EH (cell line): ENCODE measurements around the gene CBX3.
"Not testable (repeated sequence)": the region's sequence is repeated elsewhere in the genome, so short reads cannot be mapped to it uniquely, and the experiment has no call there.

Experiments
- DNase-seq: peaks from one replicate; pipeline ENCODE4 v3.0.0-alpha.2; 2015; ENCODE audit warnings: low read depth

CBX3 gene

DNA sequence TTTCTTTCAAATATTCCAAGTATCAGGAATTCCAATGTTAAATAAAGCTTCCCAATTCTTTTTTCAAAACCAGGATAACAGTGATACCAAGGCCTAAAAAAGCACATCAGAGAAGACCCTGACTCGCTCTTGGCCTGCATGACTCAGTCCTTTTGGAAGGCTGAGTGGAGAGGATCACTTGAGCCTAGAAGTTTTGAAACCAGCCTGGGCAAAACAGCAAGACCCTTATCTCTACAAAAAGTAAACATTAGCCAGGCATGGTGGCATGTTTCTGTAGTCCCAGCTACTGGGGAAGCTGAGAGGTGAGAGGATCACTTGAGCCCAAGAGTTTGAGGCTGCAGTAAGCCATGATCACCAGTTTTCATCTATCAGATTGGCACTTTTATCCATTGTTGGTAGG, 30.9 kb upstream of the CBX3 start:
- DNase-seq: no peak

DNA sequence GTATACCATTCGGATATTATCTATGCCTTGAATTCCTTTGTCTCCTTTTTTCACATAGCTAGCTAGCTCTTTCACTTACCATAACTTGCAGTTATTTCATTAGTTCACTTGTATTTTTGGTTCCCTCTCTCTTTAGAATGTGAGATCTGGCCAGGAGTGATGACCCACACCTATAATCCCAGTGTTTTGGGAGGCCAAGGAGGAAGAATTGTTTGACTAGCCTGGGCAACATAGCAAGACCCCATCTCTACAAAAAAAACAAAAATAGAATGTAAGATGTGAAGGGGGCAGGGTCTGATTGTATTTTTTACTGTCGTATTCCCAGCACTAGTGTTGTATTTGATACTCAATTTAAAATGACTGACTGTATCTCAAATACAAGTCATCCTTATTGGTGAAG, 29.9 kb upstream of the CBX3 start:
- DNase-seq: no peak

DNA sequence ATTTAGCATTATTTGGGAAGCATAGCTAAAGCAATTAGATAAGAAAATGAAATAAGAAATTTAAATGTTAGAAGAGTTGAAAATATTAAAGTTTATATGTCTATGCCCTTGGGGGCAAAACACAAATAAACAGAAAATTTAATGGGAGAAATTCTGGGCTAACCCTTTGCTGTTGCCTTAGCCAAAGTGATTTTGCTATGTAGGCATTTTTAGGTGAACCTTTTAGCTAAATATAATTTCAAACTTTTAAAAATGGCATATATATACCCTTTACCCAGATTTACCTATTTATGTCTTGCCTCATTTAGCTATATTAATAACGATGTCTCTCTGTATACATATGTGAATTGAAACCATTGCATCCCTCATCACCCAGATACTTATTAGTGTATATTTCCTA, 29.5 kb upstream of the CBX3 start:
- DNase-seq: no peak

DNA sequence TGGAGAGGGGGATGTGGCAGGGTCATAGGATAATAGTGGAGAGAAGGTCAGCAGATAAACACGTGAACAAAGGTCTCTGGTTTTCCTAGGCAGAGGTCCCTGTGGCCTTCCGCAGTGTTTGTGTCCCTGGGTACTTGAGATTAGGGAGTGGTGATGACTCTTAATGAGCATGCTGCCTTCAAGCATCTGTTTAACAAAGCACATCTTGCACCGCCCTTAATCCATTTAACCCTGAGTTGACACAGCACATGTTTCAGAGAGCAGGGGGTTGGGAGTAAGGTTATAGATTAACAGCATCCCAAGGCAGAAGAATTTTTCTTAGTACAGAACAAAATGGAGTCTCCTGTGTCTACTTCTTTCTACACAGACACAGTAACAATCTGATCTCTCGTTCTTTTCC, 25.6 kb upstream of the CBX3 start:
- not testable (repeated sequence) for DNase-seq

DNA sequence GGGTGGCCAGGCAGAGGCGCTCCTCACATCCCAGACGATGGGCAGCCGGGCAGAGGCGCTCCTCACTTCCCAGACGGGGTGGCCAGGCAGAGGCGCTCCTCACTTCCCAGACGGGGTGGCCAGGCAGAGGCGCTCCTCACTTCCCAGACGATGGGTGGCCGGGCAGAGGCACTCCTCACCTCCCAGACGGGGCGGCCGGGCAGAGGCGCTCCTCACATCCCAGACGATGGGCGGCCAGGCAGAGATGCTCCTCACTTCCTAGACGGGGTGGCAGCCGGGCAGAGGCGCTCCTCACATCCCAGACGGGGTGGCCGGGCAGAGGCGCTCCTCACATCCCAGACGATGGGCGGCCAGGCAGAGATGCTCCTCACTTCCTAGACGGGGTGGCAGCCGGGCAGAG, 24.8 kb upstream of the CBX3 start:
- DNase-seq: not testable (repeated sequence)

- not testable (repeated sequence) for DNase-seq
Observed at GRCh38 chr7:26177269-26177668, 24.3 kb upstream of the CBX3 start.

DNA sequence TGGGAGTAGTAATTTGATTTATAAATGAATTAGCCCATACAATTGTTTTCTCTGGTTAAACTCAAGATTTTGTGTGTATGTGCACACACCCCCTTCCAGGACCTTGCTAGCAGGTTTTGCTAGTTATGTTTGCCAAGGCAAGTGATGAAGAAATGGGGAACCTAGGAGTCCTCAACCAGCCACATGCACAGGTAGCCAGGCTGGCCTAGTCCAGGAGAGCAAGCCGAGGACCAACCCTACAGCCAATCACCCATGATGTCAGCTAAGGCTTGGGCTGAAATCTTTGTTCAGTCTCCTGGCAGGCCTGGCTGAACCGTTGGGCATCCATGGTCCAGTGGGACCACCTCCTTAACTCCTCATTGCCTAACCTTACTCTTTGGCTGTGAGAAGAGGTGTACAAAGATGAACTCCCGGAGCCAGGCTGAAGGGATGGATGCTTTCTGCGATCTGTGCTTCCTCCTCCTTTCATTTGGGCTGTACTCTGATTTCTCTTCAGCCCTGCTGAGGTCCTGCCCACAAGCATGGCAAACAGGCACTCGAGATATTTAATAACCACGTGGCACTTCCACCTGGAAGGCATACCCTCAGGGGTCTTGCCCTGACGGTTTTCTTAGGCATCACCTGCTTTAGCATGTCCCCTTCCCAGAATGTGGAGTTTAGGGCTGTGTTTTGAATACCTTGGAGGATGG, 23.1 kb upstream of the CBX3 start:
- no peak for DNase-seq

DNA sequence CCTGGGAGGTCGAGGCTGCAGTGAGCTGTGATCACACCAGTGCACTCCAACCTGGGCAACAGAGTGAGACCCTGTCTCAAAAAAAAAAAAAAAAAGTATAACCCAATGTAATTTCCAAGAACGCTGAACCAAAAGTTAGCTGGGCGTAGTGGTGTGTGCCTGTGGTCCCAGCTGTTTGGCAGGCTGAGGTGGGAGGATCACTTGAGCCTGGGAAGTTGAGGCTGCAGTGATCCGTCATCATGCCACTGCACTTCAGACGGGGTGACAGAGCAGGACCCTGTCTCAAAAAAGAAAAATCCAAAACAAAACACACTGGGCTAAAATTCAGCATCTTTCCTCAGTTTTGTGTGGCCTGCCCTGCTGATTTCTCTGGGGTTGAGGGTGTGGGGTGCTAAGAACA, 22.1 kb upstream of the CBX3 start:
- no peak for DNase-seq

- DNase-seq: no peak
Observed at GRCh38 chr7:26179826-26180497, 21.6 kb upstream of the CBX3 start.

- no peak for DNase-seq
Observed at GRCh38 chr7:26180792-26181198, 20.8 kb upstream of the CBX3 start.

- no peak for DNase-seq
Observed at GRCh38 chr7:26181474-26182227, 19.9 kb upstream of the CBX3 start.

DNA sequence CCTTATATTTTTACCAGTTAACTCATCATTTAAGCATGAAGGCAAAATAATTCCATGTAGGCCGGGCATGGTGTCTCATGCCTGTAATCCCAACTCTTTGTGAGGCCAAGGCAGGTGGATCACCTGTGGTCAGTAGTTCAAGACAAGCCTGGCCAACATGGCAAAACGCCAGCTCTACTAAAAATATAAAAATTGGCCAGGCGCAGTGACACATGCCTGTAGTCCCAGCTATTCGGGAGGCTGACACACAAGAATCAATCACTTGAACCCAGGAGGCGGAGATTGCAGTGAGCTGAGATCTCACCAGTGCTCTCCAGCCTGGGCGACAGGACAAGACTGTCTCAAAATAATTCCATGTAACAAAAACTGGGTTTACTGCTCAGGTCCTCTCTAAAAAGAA, 19.3 kb upstream of the CBX3 start:
- DNase-seq: no peak

DNA sequence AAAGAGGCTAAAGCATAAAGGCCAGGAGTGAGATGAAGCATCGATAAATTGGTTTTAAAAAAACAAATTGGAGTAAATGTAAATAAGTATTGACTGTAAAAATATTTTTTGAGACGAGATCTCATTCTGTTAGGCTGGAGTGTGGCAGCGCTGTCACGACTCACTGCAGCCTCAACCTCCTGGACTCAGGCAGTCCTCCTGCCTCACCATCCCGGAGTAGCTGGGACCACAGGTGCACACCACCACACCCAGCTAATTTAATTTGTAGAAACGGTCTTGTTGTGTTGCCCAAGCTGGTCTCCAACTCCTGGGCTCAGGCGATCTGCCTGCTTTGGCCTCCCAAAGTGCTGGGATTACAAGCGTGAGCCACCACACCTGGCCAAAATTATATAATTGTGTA, 18.8 kb upstream of the CBX3 start:
- DNase-seq: no peak

- DNase-seq: peak; percentile 23
Observed at GRCh38 chr7:26183545-26184280, 17.8 kb upstream of the CBX3 start.

DNA sequence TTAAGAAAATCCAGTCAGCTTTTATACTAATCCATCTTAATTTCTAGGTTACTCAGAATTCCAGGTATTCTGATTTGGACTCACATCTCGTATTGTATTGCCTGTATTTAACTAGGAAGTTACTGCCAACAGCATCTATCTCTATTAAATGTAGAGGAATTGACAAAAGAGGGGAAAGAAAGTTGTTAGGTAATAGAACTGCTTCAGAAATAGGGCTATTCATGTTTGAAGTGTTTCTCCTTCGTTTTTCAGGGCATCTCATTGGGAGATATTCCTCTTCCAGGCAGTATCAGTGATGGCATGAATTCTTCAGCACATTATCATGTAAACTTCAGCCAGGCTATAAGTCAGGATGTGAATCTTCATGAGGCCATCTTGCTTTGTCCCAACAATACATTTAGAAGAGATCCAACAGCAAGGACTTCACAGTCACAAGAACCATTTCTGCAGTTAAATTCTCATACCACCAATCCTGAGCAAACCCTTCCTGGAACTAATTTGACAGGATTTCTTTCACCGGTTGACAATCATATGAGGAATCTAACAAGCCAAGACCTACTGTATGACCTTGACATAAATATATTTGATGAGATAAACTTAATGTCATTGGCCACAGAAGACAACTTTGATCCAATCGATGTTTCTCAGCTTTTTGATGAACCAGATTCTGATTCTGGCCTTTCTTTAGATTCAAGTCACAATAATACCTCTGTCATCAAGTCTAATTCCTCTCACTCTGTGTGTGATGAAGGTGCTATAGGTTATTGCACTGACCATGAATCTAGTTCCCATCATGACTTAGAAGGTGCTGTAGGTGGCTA, 17.1 kb upstream of the CBX3 start:
- DNase-seq: not testable (repeated sequence)

- no peak for DNase-seq
Observed at GRCh38 chr7:26185131-26185843, 16.3 kb upstream of the CBX3 start.

DNA sequence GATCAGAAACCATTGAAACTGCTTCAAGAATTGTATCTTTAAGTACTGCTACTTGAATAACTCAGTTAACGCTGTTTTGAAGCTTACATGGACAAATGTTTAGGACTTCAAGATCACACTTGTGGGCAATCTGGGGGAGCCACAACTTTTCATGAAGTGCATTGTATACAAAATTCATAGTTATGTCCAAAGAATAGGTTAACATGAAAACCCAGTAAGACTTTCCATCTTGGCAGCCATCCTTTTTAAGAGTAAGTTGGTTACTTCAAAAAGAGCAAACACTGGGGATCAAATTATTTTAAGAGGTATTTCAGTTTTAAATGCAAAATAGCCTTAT, 15.7 kb upstream of the CBX3 start:
- DNase-seq: no peak

GRCh38 chr7:26186364-26187311, 14.9 kb upstream of the CBX3 start:
- no peak for DNase-seq

GRCh38 chr7:26187380-26188205, 14.0 kb upstream of the CBX3 start:
- no peak for DNase-seq
